ENCODE measurements around the gene F2RL1. TPM values are rescaled to one million over a fixed set of nuclear protein-coding genes. Genes with fewer than 3 reads are reported as not detected.

The F2RL1 gene
- total and polyA plus RNA-seq, 2 experiments from 2014 or later = 15.3 to 32.1 TPM

DNA sequence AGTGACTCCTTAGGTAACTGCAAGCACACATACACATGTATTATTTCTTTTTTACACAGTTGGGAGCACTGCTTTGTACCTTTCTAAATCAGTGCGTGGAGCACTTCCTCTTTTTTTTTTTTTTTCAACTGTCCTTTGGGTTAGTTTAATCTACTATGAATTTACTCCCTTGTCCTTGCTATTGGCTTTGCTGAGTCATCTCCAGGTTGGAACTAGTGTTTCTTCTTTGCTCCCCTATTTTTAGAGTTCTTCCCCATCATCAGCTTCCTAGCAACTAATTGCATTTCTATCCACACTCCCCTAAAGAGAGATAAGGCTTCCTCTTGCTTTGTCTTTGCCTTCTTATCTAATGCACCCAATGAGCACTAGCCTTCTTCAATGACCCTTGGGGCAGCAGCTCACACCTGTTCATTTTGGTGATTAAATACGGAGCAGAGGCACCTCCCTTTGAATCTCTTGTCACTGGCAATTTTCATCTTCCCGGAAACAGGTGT lies 55.3 kb downstream of the F2RL1 start:
- Mint-ChIP-seq H3K27me3 (ENCODE audit: insufficient read depth, low read depth, poor library complexity) (no peaks in the 10 kb centered on the region), H3K4me1 (peaks cover 29% of the 10 kb centered on the region)

More for the DNA sequence above, 55.3 kb downstream of the F2RL1 start:
- Histone ChIP-seq H3K9me2 (ENCODE audit: insufficient read depth) (no peaks in the 10 kb centered on the region), H2AFZ (peak overlapping the region; percentile 21), H3K27ac (ENCODE audit: low read depth) (no peak overlapping the region), H4K20me1 (replicated peaks; ENCODE audit: insufficient read depth) (no peaks in the 10 kb centered on the region), H3K27me3 (ENCODE audit: insufficient read depth) (no peaks in the 10 kb centered on the region), H3K4me3 (no peak overlapping the region), H3K4me2 (0 out of 2 replicates have a peak overlapping the region, but pooled peaks have one; percentile 4), H3K4me1 (ENCODE audit: insufficient read depth) (peaks cover 21% of the 10 kb centered on the region), H3F3A (replicated peaks; ENCODE audit: low read depth) (no peaks in the 10 kb centered on the region), H3K36me3 (ENCODE audit: insufficient read depth) (no peaks in the 10 kb centered on the region), H3K79me2 (replicated peaks; ENCODE audit: insufficient read depth) (no peaks in the 10 kb centered on the region)
- H3K27ac Mint-ChIP-seq = peak overlapping the region; percentile 52
- H3K36me3 Mint-ChIP-seq (ENCODE audit: low read depth) = no peaks in the 10 kb centered on the region
- ATAC-seq (no peak), DNase-seq (ENCODE audit: low spot score) (no peak)
- no peaks in the 10 kb centered on the region for H3K9me3 Mint-ChIP-seq
- TF ChIP-seq STAT1 (IDR thresholded peaks at IDR 0.05; ENCODE audit: unreplicated experiment) (no peak), EZH2phosphoT487 (IDR thresholded peaks at IDR 0.05; ENCODE audit: unreplicated experiment) (no peak)
- no peak overlapping the region for H3K4me3 Mint-ChIP-seq

Small RNA genes lying within 50 kb of the gene (small RNA-seq; reads per million reads assigned to genes)
- not detected for gene RN7SL208P (ENCODE audit: low replicate concordance)

Other genes starting within 250 kb of the F2RL1 start
- gene F2RL2, start 195.6 kb upstream of the F2RL1 start, total RNA-seq (2014; rRNA removed; shearing (Covaris generic)) = 0.42 TPM in 1 of 2 replicates, not detected in the other
- 0.37 and 0.70 TPM in 2 replicates for gene F2RL2, start 195.6 kb upstream of the F2RL1 start, polyA plus RNA-seq (2016; fragmentation: Nextera tagmentation; extraction: Ambion mirVana)
- gene F2R, start 102.9 kb upstream of the F2RL1 start, total RNA-seq (2014; rRNA removed; shearing (Covaris generic)) = 20.3 and 26.0 TPM in 2 replicates
- 12.8 and 15.0 TPM in 2 replicates for gene F2R, start 102.9 kb upstream of the F2RL1 start, polyA plus RNA-seq (2016; fragmentation: Nextera tagmentation; extraction: Ambion mirVana)
- gene S100Z, start 31.0 kb downstream of the F2RL1 start, total RNA-seq (2014; rRNA removed; shearing (Covaris generic)) = not detected in 2 replicates
- not detected in 2 replicates for gene S100Z, start 31.0 kb downstream of the F2RL1 start, polyA plus RNA-seq (2016; fragmentation: Nextera tagmentation; extraction: Ambion mirVana)
- gene CRHBP, start 134.0 kb downstream of the F2RL1 start, total RNA-seq (2014; rRNA removed; shearing (Covaris generic)) = not detected in 2 replicates
- not detected in 2 replicates for gene CRHBP, start 134.0 kb downstream of the F2RL1 start, polyA plus RNA-seq (2016; fragmentation: Nextera tagmentation; extraction: Ambion mirVana)
- gene AGGF1, start 211.4 kb downstream of the F2RL1 start, total RNA-seq (2014; rRNA removed; shearing (Covaris generic)) = 20.7 and 24.4 TPM in 2 replicates
- gene AGGF1, start 211.4 kb downstream of the F2RL1 start, polyA plus RNA-seq (2016; fragmentation: Nextera tagmentation; extraction: Ambion mirVana) = 26.3 and 27.5 TPM in 2 replicates